Adrenal gland (tissue), 5 donors: Measurements from ENCODE around the gene ACOT11.

Source experiments
- POLR2A ChIP-seq, 2 donors: fragments of 450-650 bp; IDR thresholded peaks; one replicate each; pipeline ENCODE4 v1.6.1; 2017; ENCODE audit warnings: antibody characterized with exemption in 2 of 2, mild to moderate bottlenecking in 2 of 2, moderate library complexity in 1 of 2
- TF ChIP-seq, protein P1 (sequence below), 6 experiments: fragments of 450-650 bp in 4 of 6; fragments of 200-600 bp in 2 of 6; sonication (generic) in 1 of 6; IDR thresholded peaks; 1 replicate in 5 of 6; 2 replicates in 1 of 6; pipeline versions ENCODE4 v1.5.1 to v1.8.0; 2016 to 2021; ENCODE audit warnings: antibody characterized with exemption in 6 of 6, mild to moderate bottlenecking in 2 of 6, moderate library complexity in 1 of 6
- donor health status: DM: no; HTN: no; CAD: no.

DNA sequence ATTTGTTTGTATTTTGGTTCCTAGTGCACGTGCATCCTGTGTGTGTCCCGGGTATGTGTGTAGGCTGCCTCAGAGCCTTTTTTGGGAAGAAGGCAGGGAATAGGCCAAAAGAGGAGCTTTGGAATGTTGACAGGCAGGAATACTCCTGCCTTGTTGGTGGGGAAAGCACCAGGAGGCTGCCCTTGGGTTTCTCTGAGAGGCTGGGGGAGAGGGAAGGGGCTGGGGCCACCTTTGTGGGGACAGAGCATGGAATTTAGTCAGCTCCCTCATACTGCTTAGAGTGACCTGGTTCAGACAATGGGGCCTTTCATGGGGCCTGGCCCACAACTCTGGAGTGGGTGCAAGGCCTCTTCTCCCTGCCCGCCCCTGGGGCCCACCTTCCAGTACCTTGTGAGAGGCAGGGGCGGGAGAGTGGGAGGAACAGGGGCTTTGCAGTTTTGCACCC is 31.3 kb downstream of the ACOT11 start:
- TF ChIP-seq, protein P1, sequence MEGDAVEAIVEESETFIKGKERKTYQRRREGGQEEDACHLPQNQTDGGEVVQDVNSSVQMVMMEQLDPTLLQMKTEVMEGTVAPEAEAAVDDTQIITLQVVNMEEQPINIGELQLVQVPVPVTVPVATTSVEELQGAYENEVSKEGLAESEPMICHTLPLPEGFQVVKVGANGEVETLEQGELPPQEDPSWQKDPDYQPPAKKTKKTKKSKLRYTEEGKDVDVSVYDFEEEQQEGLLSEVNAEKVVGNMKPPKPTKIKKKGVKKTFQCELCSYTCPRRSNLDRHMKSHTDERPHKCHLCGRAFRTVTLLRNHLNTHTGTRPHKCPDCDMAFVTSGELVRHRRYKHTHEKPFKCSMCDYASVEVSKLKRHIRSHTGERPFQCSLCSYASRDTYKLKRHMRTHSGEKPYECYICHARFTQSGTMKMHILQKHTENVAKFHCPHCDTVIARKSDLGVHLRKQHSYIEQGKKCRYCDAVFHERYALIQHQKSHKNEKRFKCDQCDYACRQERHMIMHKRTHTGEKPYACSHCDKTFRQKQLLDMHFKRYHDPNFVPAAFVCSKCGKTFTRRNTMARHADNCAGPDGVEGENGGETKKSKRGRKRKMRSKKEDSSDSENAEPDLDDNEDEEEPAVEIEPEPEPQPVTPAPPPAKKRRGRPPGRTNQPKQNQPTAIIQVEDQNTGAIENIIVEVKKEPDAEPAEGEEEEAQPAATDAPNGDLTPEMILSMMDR (IDR thresholded peaks at IDR 0.05) = no peak
- no peak for TF ChIP-seq POLR2A (IDR thresholded peaks at IDR 0.05)
